MM.1S (cell line): Measurements from ENCODE around the gene PRM1.

Experiments used
- DNase-seq: peaks from one replicate; pipeline ENCODE4 v3.0.0-alpha.2; 2015
- H2AFZ ChIP-seq: fragments of 300-600 bp; sonication (generic); 2 replicates; pipeline ENCODE4 v1.6.0; 2016; ENCODE audit warnings: antibody characterized with exemption, low read length
- H3F3A ChIP-seq: fragments of 300-600 bp; sonication (generic); 2 replicates; pipeline ENCODE4 v1.6.1; 2016; ENCODE audit warnings: mild to moderate bottlenecking, antibody characterized with exemption, low read length, moderate library complexity, mixed read lengths; ENCODE audit not compliant: insufficient read depth
- H3K27ac ChIP-seq: fragments of 300-600 bp; sonication (generic); 2 replicates; pipeline ENCODE4 v1.5.1; 2016; ENCODE audit warnings: mild to moderate bottlenecking, low read length
- H3K27me3 ChIP-seq: fragments of 300-600 bp; sonication (generic); replicated peaks from 2 replicates; pipeline ENCODE4 v1.6.0; 2016; ENCODE audit warnings: low read length; ENCODE audit not compliant: insufficient read depth
- H3K36me3 ChIP-seq: fragments of 300-600 bp; sonication (generic); replicated peaks from 2 replicates; pipeline ENCODE4 v1.6.1; 2016; ENCODE audit warnings: mild to moderate bottlenecking, low read length, mixed read lengths; ENCODE audit not compliant: insufficient read depth
- H3K4me1 ChIP-seq: fragments of 300-600 bp; sonication (generic); 2 replicates; pipeline ENCODE4 v1.6.1; 2016; ENCODE audit warnings: low read length, mixed read lengths
- H3K4me2 ChIP-seq: fragments of 300-600 bp; sonication (generic); 2 replicates; pipeline ENCODE4 v1.6.0; 2016; ENCODE audit warnings: low read depth, low read length
- H3K4me3 ChIP-seq: fragments of 300-600 bp; sonication (generic); 2 replicates; pipeline ENCODE4 v1.5.1; 2016; ENCODE audit warnings: low read length, mixed read lengths
- H3K79me2 ChIP-seq: fragments of 300-600 bp; sonication (generic); 2 replicates; pipeline ENCODE4 v1.6.1; 2016; ENCODE audit warnings: mixed run types, low read length, mixed read lengths
- H3K9ac ChIP-seq: fragments of 300-600 bp; sonication (generic); 2 replicates; pipeline ENCODE4 v1.6.1; 2016; ENCODE audit warnings: low read length, mixed read lengths
- H3K9me2 ChIP-seq: fragments of 300-600 bp; sonication (generic); replicated peaks from 2 replicates; pipeline ENCODE4 v1.6.1; 2016; ENCODE audit warnings: mild to moderate bottlenecking, low read length, mixed read lengths; ENCODE audit not compliant: insufficient read depth
- H3K9me3 ChIP-seq: fragments of 300-600 bp; sonication (generic); replicated peaks from 2 replicates; pipeline ENCODE4 v1.6.1; 2016; ENCODE audit warnings: mild to moderate bottlenecking, low read length, mixed read lengths; ENCODE audit not compliant: insufficient read depth
- H4K20me1 ChIP-seq: fragments of 300-600 bp; sonication (generic); 2 replicates; pipeline ENCODE4 v1.6.1; 2016; ENCODE audit warnings: mild to moderate bottlenecking, low read length, moderate library complexity, mixed read lengths; ENCODE audit not compliant: insufficient read depth
- CTCF ChIP-seq: fragments of 300-600 bp; sonication (generic); IDR thresholded peaks from 2 replicates; pipeline ENCODE4 v1.5.1; 2016; ENCODE audit warnings: antibody characterized with exemption, low read length, mixed read lengths
- EZH2 ChIP-seq: fragments of 300-600 bp; sonication (generic); optimal IDR thresholded peaks from 2 replicates; pipeline ENCODE3; 2017; ENCODE audit warnings: low read depth, mild to moderate bottlenecking, antibody characterized with exemption, low read length, mixed read lengths
- EZH2phosphoT487 ChIP-seq: fragments of 300-600 bp; sonication (generic); IDR thresholded peaks from 2 replicates; pipeline ENCODE4 v1.6.1; 2018; ENCODE audit warnings: antibody characterized with exemption, low read length

PRM1 gene

GRCh38 chr16:11276896-11277593, 4.1 kb downstream of the PRM1 start:
- Histone ChIP-seq H3K9ac (no peak overlapping the region), H3K36me3 (no peaks in the 10 kb centered on the region), H3K4me3 (no peak overlapping the region), H3K79me2 (no peaks in the 10 kb centered on the region), H3K4me1 (0 out of 2 replicates have a peak, but pooled peaks cover 7% of the 10 kb centered on the region), H3K4me2 (no peak overlapping the region), H3K9me3 (no peaks in the 10 kb centered on the region), H2AFZ (no peak overlapping the region), H3K27ac (no peak overlapping the region), H3K27me3 (peaks cover 5% of the 10 kb centered on the region; the same call in 1 of the 2 replicates), H3K9me2 (no peaks in the 10 kb centered on the region), H3F3A (no peaks in the 10 kb centered on the region), H4K20me1 (no peaks in the 10 kb centered on the region)
- no peak for TF ChIP-seq CTCF
- TF ChIP-seq EZH2phosphoT487: no peak
- TF ChIP-seq EZH2: no peak
- DNase-seq: no peak

- Histone ChIP-seq H3K79me2 (no peaks in the 10 kb centered on the region), H3F3A (no peaks in the 10 kb centered on the region), H4K20me1 (no peaks in the 10 kb centered on the region), H3K27me3 (peaks cover 5% of the 10 kb centered on the region; the same call in 1 of the 2 replicates), H3K36me3 (no peaks in the 10 kb centered on the region), H3K4me2 (no peak within 1 kb of the TSS), H3K9me3 (no peaks in the 10 kb centered on the region), H3K9me2 (no peaks in the 10 kb centered on the region), H3K4me3 (no peak within 1 kb of the TSS), H2AFZ (no peak within 1 kb of the TSS), H3K9ac (no peak within 1 kb of the TSS), H3K27ac (no peak within 1 kb of the TSS), H3K4me1 (0 out of 2 replicates have a peak, but pooled peaks cover 7% of the 10 kb centered on the region)
- no peak for DNase-seq
- TF ChIP-seq CTCF: no peak
- no peak for TF ChIP-seq EZH2
- no peak for TF ChIP-seq EZH2phosphoT487
These were observed 4.8 kb downstream of the PRM1 start, which contains the start of gene PRM2 for GRCh38 chr16:11276143-11276895. Gene PRM2, minus strand, starts transcription at chr16:11276480. Its CDS starts 110 bp downstream, at chr16:11276370.

- Histone ChIP-seq H3K9me2 (no peaks in the 10 kb centered on the region), H4K20me1 (no peaks in the 10 kb centered on the region)
These were observed 6.2 kb downstream of the PRM1 start for GRCh38 chr16:11274964-11275363.

More at GRCh38 chr16:11274964-11275363, 6.2 kb downstream of the PRM1 start:
- DNase-seq: no peak
- no peak for TF ChIP-seq CTCF
- no peak for TF ChIP-seq EZH2phosphoT487
- no peak for TF ChIP-seq EZH2
- Histone ChIP-seq H3K27ac (no peak overlapping the region), H3F3A (no peaks in the 10 kb centered on the region), H3K27me3 (peaks cover 14% of the 10 kb centered on the region; the same call in 1 of the 2 replicates), H3K4me3 (no peak overlapping the region), H3K36me3 (no peaks in the 10 kb centered on the region), H3K4me1 (0 out of 2 replicates have a peak, but pooled peaks cover 5% of the 10 kb centered on the region), H3K4me2 (no peak overlapping the region), H3K9ac (no peak overlapping the region), H2AFZ (no peak overlapping the region), H3K9me3 (no peaks in the 10 kb centered on the region), H3K79me2 (no peaks in the 10 kb centered on the region)
